Cardiac fibroblast (primary cell): ENCODE results near the gene BPTF.
"Not testable (repeated sequence)": the region's sequence is repeated elsewhere in the genome, so short reads cannot be mapped to it uniquely, and the experiment has no call there.

Source experiments
- DNase-seq, 2 donors: peaks; one replicate each; pipeline versions ENCODE4 v3.0.0 to v3.0.0-alpha.2; 2010; ENCODE audit warnings: low read depth in 2 of 2
- H3K4me3 ChIP-seq, 2 donors: replicated peaks in 1 of 2; 1 replicate in 1 of 2; 2 replicates in 1 of 2; pipeline ENCODE4 v1.5.1; 2011; ENCODE audit warnings: low read depth in 2 of 2, low read length in 2 of 2, mild to moderate bottlenecking in 2 of 2, moderate library complexity in 1 of 2
- TF ChIP-seq, protein P1 (sequence below): IDR thresholded peaks from one replicate; pipeline ENCODE4 v1.5.1; 2011; ENCODE audit warnings: low read depth, mild to moderate bottlenecking, low read length, inconsistent platforms

The BPTF gene

DNA sequence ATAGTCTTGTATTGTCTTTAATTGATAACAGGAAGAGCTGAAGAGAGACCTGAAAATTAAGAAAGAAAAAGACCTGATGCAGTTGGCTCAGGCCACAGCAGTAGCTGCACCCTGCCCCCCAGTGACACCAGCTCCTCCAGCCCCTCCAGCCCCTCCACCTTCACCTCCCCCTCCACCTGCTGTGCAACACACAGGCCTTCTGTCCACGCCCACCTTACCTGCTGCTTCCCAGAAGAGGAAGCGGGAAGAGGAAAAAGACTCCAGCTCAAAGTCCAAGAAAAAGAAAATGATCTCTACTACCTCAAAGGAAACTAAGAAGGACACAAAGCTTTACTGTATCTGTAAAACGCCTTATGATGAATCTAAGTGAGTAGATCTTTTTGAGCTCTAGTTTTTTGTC lies 134.2 kb downstream of the BPTF start:
- TF ChIP-seq, protein P1, sequence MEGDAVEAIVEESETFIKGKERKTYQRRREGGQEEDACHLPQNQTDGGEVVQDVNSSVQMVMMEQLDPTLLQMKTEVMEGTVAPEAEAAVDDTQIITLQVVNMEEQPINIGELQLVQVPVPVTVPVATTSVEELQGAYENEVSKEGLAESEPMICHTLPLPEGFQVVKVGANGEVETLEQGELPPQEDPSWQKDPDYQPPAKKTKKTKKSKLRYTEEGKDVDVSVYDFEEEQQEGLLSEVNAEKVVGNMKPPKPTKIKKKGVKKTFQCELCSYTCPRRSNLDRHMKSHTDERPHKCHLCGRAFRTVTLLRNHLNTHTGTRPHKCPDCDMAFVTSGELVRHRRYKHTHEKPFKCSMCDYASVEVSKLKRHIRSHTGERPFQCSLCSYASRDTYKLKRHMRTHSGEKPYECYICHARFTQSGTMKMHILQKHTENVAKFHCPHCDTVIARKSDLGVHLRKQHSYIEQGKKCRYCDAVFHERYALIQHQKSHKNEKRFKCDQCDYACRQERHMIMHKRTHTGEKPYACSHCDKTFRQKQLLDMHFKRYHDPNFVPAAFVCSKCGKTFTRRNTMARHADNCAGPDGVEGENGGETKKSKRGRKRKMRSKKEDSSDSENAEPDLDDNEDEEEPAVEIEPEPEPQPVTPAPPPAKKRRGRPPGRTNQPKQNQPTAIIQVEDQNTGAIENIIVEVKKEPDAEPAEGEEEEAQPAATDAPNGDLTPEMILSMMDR = no peak
- no peak overlapping the region for H3K4me3 ChIP-seq
- no peak for DNase-seq

DNA sequence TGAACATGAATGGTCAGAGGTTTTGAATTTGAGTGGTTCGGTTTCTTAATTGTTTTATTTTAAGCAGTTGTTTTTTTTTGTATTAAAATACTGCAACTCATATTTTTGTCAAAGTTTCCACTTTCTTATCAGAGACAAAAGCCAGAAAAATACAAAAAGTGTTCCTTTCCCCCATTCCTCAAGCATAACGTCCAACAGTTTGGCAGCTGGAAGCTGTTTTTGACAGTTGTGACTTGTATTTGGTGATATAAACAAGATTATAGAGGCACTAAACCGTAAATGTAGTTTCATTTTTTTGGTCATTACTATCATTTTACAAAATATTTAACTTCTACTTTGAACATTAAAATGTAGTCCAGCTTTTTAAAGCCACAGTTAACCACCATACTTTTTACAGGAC lies 135.0 kb downstream of the BPTF start:
- not testable (repeated sequence) for H3K4me3 ChIP-seq
- peak in 1 of 2 donors; percentile 5 for DNase-seq

DNA sequence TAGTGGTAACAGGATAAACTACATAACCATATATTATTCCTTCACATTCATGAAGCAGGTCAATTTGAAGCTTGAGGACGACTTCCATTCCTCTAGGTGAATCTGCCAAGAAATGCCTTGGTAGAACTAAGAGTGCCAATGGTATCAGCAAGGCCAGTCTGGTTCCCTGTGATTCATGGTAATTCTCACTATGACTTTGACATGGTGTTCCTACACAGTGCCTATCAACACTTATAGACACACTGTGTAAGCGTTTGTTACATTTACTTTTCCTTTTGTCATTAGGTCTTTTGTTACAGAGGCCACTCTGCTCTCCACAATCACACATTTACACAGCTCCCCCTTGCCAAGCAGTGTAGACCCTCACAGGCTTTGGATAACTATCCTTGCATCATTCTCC lies 136.9 kb downstream of the BPTF start:
- not testable (repeated sequence) for H3K4me3 ChIP-seq, DNase-seq

DNA sequence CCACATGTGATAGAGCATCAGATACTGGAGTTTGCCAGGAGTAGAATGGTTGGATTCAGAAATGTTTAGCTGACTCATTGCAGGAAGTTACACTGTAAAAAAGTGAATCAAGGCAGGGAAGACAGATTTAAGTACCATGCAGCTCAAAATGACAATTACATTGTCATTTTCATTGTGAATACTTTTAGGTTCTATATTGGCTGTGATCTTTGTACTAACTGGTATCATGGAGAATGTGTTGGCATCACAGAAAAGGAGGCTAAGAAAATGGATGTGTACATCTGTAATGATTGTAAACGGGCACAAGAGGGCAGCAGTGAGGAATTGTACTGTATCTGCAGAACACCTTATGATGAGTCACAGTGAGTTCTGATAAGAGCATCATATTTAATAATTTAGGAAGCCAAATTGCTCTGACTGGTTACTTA lies 137.9 kb downstream of the BPTF start:
- TF ChIP-seq, protein P1 = peak; percentile 55
- H3K4me3 ChIP-seq = not testable (repeated sequence)
- DNase-seq = peak; percentile 75 to 80

DNA sequence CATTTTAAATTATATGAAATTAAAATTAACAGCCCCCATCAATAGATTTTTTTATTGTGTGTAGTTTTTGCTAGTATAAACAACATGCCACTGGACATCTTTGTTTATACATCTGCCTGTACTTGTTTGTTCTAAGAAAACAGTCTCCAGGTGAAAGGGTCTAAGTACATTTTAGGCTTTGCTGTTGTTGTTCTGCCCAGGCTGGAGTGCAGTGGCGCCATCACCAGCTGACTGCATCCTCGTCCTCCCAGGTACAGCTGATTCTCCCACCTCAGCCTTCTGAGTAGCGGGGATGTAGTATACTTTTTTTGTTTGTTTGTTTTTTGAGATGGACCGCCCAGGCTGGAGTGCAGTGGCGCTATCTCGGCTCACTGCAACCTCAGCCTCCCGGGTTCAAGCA lies 145.5 kb downstream of the BPTF start:
- no peak overlapping the region for H3K4me3 ChIP-seq
- TF ChIP-seq, protein P1 = no peak
- no peak for DNase-seq

DNA sequence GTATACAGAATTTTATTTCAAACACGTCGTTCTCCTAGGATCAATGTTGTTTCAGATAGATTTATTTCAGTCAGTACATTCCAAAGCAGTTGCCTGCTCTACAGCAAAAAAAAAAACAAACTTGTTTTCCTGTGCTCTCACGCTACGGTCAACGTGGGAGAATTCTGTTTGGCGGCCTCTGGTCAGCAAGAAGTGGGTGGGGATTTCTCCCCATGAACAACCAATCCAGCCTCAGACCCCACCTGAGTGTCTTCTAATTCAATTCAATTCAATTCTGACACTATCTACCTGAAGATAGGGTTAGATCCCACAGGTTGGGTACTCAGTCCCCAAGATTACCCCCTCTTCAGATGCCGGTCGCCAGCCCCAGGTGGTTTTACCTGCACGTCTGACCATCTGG lies 148.9 kb downstream of the BPTF start:
- TF ChIP-seq, protein P1 = no peak
- no peak overlapping the region for H3K4me3 ChIP-seq
- DNase-seq = no peak

DNA sequence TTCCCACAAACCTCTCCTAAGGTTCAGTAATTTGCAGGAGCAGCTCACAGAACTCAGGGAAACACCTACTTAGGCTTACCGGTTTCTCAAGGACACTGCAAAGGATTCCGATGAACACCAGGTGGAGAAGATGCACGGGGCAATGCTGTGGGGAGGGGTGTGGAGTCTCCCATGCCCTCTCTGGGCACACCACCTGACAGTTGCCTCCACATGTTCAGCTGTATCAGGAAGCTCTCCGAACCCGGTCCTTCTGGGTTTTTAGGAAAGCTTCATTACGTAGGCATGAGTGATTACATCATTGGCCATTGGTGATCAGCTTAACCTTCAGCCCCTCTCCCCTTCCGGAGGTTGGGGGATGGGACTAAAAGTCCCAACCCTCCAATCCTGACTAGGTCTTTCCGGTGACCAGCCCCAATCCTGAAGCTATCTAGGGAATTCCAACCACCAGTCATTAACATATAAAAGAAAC lies 149.3 kb downstream of the BPTF start:
- TF ChIP-seq, protein P1 = no peak
- H3K4me3 ChIP-seq = no peak overlapping the region

DNA sequence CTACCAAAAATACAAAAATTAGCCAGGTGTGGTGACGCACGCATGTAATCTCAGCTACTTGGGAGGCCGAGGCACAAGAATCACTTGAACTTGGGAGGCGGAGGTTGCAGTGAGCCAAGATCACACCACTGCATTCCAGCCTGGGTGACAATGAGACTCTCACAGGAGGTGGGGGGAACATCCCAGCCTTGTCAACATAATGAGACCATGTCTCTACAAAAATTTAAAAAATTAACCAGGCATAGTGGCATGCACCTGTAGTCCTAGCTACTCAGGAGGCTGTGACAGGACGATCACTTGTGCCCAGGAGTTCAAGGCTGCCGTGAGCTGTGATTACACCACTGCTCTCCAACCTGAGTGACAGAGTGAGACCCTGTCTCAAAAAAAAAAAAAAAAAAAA lies 151.0 kb downstream of the BPTF start:
- DNase-seq, H3K4me3 ChIP-seq: not testable (repeated sequence)

More for the DNA sequence above, 149.3 kb downstream of the BPTF start:
- no peak for DNase-seq
